Keratinocyte (primary cell): ENCODE measurements around the gene ZFYVE21. TPM values are rescaled to one million over a fixed set of nuclear protein-coding genes. Genes with fewer than 3 reads are reported as not detected.

Experiments
- DNase-seq: peaks from one replicate; pipeline ENCODE4 v3.0.0-alpha.2; 2011; ENCODE audit warnings: low read depth, missing footprints, low spot score
- FAIRE-seq: peaks from 2 replicates; lab custom pipeline; 2011; peaks lifted over from hg19 to GRCh38; lab: Jason Lieb, UNC
- H2AFZ ChIP-seq: 2 replicates; pipeline ENCODE4 v1.6.0; 2012; ENCODE audit warnings: low read length, control low read depth, inconsistent platforms; ENCODE audit not compliant: control insufficient read depth
- H3K27ac ChIP-seq: 2 replicates; pipeline ENCODE4 v1.5.1; 2011; ENCODE audit warnings: low read length; ENCODE audit not compliant: control insufficient read depth, insufficient read depth
- H3K27me3 ChIP-seq: 3 replicates; pipeline ENCODE4 v1.6.0; 2011; ENCODE audit warnings: low read length; ENCODE audit not compliant: control insufficient read depth, insufficient read depth; ENCODE audit errors: extremely low read depth
- H3K36me3 ChIP-seq, 2 experiments: 2 replicates in 1 of 2; 3 replicates in 1 of 2; pipeline ENCODE4 v1.5.1; 2011; ENCODE audit warnings: low read length in 2 of 2, mild to moderate bottlenecking in 1 of 2; ENCODE audit not compliant: control insufficient read depth in 2 of 2, insufficient read depth in 2 of 2; ENCODE audit errors: extremely low read depth in 1 of 2
- H3K4me1 ChIP-seq: 3 replicates; pipeline ENCODE4 v1.5.1; 2011; ENCODE audit warnings: low read length; ENCODE audit not compliant: control insufficient read depth, insufficient read depth; ENCODE audit errors: extremely low read depth
- H3K4me2 ChIP-seq: 3 replicates; pipeline ENCODE4 v1.6.0; 2011; ENCODE audit warnings: low read depth, low read length; ENCODE audit not compliant: control insufficient read depth, insufficient read depth; ENCODE audit errors: extremely low read depth
- H3K4me3 ChIP-seq, 3 experiments: fragments of 200-600 bp in 1 of 3; sonication (generic) in 1 of 3; 2 replicates in 2 of 3; 3 replicates in 1 of 3; pipeline ENCODE4 v1.5.1; 2011 to 2016; ENCODE audit warnings: low read length in 3 of 3, mild to moderate bottlenecking in 3 of 3, control low read depth in 2 of 3, inconsistent platforms in 1 of 3, low read depth in 1 of 3, mixed read lengths in 1 of 3, mixed run types in 1 of 3, moderate library complexity in 1 of 3; ENCODE audit not compliant: control insufficient read depth in 2 of 3, insufficient read depth in 2 of 3; ENCODE audit errors: extremely low read depth in 1 of 3
- H3K79me2 ChIP-seq: 2 replicates; pipeline ENCODE4 v1.6.0; 2012; ENCODE audit warnings: low read length; ENCODE audit not compliant: control insufficient read depth, insufficient read depth
- H3K9ac ChIP-seq: 3 replicates; pipeline ENCODE4 v1.6.0; 2011; ENCODE audit warnings: low read length; ENCODE audit not compliant: control insufficient read depth, insufficient read depth; ENCODE audit errors: extremely low read depth
- H3K9me1 ChIP-seq: 3 replicates; pipeline ENCODE4 v1.6.0; 2011; ENCODE audit warnings: low read length; ENCODE audit not compliant: control insufficient read depth, insufficient read depth; ENCODE audit errors: extremely low read depth
- H3K9me3 ChIP-seq: 2 replicates; pipeline ENCODE4 v1.5.1; 2012; ENCODE audit warnings: low read depth, low read length; ENCODE audit not compliant: control insufficient read depth
- H4K20me1 ChIP-seq: 3 replicates; pipeline ENCODE4 v1.6.0; 2011; ENCODE audit warnings: low read length; ENCODE audit not compliant: control insufficient read depth, insufficient read depth; ENCODE audit errors: extremely low read depth
- CTCF ChIP-seq, 3 experiments: IDR thresholded peaks in 1 of 3; conservative IDR thresholded peaks in 1 of 3; optimal IDR thresholded peaks in 1 of 3; 2 replicates in 2 of 3; 3 replicates in 1 of 3; pipeline versions ENCODE3 to v1.5.1; 2011; ENCODE audit warnings: low read length in 3 of 3, mild to moderate bottlenecking in 3 of 3, moderate library complexity in 2 of 3, control low read depth in 1 of 3, inconsistent platforms in 1 of 3; ENCODE audit not compliant: insufficient read depth in 2 of 3; ENCODE audit errors: extremely low read depth in 1 of 3
- EZH2 ChIP-seq: IDR thresholded peaks from one replicate; pipeline ENCODE4 v1.6.1; 2012; ENCODE audit warnings: inconsistent platforms, mild to moderate bottlenecking, low read length, moderate library complexity
- dilution Hi-C: fragments of 300-500 bp; cut with MboI; formaldehyde crosslinking; loops from one replicate; pipeline ENCODE4 v1.7.0; 2020; ENCODE audit warnings: low sequenced_read_pairs; ENCODE audit not compliant: extremely low pct_ligation_motif_present
- polyA plus RNA-seq, 5 experiments: library from polyadenylated mRNA; depleted of rRNA in 3 of 5; stranded (reverse) in 3 of 5; stranded (forward) in 1 of 5; unstranded in 1 of 5; fragments of >200 nt; gene quantifications; 1 replicate in 1 of 5; 2 replicates in 3 of 5; 3 replicates in 1 of 5; pipeline versions ENCODE4 v1.2.1 to v1.2.3, GENCODE V29; 2011 to 2012; ENCODE audit warnings: missing spikeins in 2 of 5, low read depth in 1 of 5, low replicate concordance in 1 of 5

ZFYVE21 gene
- polyA plus RNA-seq, 1 donor (not counting 4 experiments of a cell fraction or from before 2014, with no cell fraction given), result 116 TPM

- Histone ChIP-seq H2AFZ (no peak overlapping the region), H3K9ac (no peak overlapping the region), H3K27ac (no peak overlapping the region), H4K20me1 (peaks cover 5% of the 10 kb centered on the region), H3K36me3 (peaks cover 22 to 30% of the 10 kb centered on the region in 2 experiments), H3K4me2 (no peak overlapping the region), H3K4me3 (no peak overlapping the region), H3K27me3 (no peaks in the 10 kb centered on the region), H3K79me2 (peaks cover 4% of the 10 kb centered on the region), H3K9me3 (no peaks in the 10 kb centered on the region), H3K4me1 (peaks cover 23% of the 10 kb centered on the region), H3K9me1 (no peaks in the 10 kb centered on the region)
- TF ChIP-seq EZH2 (no peak), CTCF (optimal IDR thresholded peaks at IDR 0.05 in 1 of 3, IDR thresholded peaks at IDR 0.05 in 1 of 3, conservative IDR thresholded peaks at IDR 0.05 in 1 of 3; ENCODE audit: extremely low read depth in 1 of 3, insufficient read depth in 2 of 3, low read length in 3 of 3) (no peak)
- dilution Hi-C loops, result no loop called here
- no peak for FAIRE-seq
- DNase-seq, result no peak
Measured at GRCh38 chr14:103707329-103708263, 8.0 kb upstream of the ZFYVE21 start.

GRCh38 chr14:103708750-103709187, 6.8 kb upstream of the ZFYVE21 start:
- H3K9me1 ChIP-seq, result no peaks in the 10 kb centered on the region
- FAIRE-seq, result no peak
- H3K4me3 ChIP-seq, result no peak overlapping the region
- no peaks in the 10 kb centered on the region for H3K9me3 ChIP-seq
- peaks cover 34% of the 10 kb centered on the region for H3K4me1 ChIP-seq
- TF ChIP-seq CTCF (optimal IDR thresholded peaks at IDR 0.05 in 1 of 3, IDR thresholded peaks at IDR 0.05 in 1 of 3, conservative IDR thresholded peaks at IDR 0.05 in 1 of 3; ENCODE audit: extremely low read depth in 1 of 3, insufficient read depth in 2 of 3, low read length in 3 of 3) (no peak), EZH2 (no peak)
- H3K27me3 ChIP-seq, result no peaks in the 10 kb centered on the region
- H3K4me2 ChIP-seq, result no peak overlapping the region
- DNase-seq, result no peak
- H3K36me3 ChIP-seq, result peaks cover 13 to 30% of the 10 kb centered on the region in 2 experiments
- H3K27ac ChIP-seq, result no peak overlapping the region
- H2AFZ ChIP-seq, result no peak overlapping the region
- H3K9ac ChIP-seq, result no peak overlapping the region
- peaks cover 5% of the 10 kb centered on the region for H4K20me1 ChIP-seq
- dilution Hi-C loops, result no loop called here
- peaks cover 15% of the 10 kb centered on the region for H3K79me2 ChIP-seq
